HG02588 (cell line): Measurements from ENCODE around the gene PTPRN2.

Source experiments
- ATAC-seq: cut with Tn5 transposase; IDR thresholded peaks from one replicate; pipeline ENCODE4 v1.9.1; 2021; ENCODE audit warnings: mild to moderate bottlenecking, moderate library complexity; ENCODE audit not compliant: unreplicated experiment

Gene PTPRN2

GRCh38 chr7:157890921-157891401 lies 696.7 kb downstream of the PTPRN2 start:
- ATAC-seq = no peak

DNA sequence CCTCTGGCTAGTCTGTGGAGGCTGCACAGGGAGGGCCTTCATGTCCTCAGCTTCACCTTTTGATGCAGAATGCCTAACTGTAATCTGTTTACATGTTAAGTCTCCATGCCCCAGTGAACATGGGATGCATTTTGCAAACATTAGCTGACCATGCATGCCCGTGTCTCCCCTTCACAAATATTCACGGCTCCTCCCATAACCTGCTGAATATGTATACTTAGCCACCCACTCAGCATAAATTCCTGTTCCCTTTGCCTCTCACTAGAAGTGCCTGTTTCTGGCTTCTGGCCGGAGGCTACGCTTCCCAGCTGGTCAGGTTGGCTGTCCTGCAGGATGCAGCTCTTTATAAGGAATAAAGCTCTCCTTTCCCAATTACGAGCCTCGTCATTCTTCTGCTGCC lies 698.1 kb downstream of the PTPRN2 start:
- no peak for ATAC-seq

GRCh38 chr7:157888579-157888978 lies 699.0 kb downstream of the PTPRN2 start:
- ATAC-seq = no peak

- no peak for ATAC-seq
These were observed 700.2 kb downstream of the PTPRN2 start for GRCh38 chr7:157887400-157887799.

DNA sequence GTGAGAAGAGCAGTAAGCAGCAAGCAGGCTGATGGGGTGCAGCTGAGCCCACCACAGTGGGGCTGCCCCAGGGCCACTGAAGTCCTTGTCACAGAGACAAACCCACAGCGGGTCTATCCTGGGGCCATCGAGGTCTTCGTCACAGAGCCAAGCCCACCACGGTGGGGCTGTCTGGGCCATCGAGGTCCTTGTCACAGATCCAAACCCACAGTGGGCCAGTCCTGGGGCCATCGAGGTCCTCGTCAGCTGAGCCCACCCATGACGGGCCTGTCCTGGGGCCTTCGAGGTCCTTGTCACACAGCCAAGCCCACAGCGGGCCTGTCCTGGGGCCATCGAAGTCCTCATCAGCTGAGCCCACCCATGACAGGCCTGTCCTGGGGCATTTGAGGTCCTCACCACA lies 700.9 kb downstream of the PTPRN2 start:
- no peak for ATAC-seq

DNA sequence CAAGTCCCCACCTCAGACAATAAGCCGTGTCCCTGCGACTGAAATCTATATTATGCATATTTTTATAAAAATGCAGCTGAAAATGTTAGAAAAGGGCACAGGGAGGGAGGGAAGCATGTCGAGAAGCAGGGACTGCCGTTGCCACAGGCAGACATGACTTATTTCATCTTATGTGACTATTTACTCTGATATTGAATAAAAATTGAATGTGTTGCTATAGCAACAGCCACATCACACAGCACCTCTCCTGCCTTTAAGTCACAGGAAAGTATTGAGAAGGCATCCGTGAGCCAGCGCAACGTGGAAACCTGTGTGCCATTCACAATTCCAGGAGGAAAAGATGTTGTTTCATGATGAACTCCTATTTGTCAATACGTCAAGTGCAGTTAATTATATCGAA lies 701.4 kb downstream of the PTPRN2 start:
- no peak for ATAC-seq

- no peak for ATAC-seq
These were observed 702.5 kb downstream of the PTPRN2 start for GRCh38 chr7:157885140-157885539.

GRCh38 chr7:157884461-157885062 lies 703.1 kb downstream of the PTPRN2 start:
- ATAC-seq = no peak

GRCh38 chr7:157881048-157881771 lies 706.4 kb downstream of the PTPRN2 start:
- no peak for ATAC-seq

DNA sequence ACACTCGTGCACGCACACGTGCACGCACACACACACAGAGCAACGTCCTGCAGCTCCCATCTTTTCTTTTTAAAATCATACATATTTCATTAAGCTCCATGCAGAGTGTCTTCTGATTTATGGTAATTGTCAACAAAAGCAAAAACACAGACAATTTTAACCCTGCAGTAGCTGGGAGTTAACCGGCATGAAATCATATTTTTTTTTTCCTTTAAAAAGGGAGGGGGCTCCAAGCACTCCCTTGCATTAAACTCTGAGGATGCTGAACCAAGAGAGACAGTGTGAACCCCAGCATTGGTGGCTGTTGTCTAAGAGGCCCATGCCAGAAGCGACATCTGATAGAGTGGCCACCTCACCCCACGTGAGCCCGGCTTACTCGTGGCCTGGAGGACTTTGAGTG lies 708.2 kb downstream of the PTPRN2 start:
- ATAC-seq = no peak

DNA sequence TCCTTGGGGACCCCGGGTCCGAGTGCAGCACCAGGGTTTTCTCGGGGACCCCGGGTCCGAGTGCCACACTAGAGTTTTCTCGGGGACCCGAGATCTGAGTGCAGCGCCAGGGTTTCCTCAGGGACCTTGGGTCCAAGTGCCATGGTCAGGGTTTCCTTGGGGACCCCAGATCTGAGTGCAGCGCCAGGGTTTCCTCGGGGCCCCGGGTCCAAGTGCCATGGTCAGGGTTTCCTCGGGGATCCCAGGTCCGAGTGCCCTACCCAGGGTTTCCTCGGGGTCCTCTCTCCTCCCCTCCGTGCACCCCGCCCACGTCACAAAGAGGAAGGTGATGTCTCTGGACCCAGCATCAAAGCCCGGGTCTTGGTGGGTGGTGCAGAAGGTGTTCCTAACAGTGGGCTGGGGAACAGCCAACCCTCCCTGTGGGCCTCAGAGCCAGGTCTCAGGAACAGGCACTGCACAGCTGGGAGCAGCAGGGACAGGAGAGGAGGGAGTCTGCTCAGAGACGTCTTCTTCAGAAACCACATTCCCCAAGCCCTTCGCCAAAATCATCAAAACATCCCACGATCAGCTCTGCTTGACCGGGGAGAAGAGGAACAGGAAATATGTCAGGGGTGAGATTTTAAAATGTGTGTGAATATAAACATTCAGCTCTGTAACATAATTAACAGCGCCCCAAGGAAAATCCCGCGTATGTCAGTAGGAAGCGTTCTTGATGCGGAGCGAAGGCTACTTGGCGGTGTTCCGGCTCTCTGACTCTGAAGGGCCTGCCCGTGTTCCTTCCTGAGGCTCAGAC lies 710.1 kb downstream of the PTPRN2 start:
- no peak for ATAC-seq

- ATAC-seq = no peak
These were observed 710.9 kb downstream of the PTPRN2 start for GRCh38 chr7:157876469-157877285.

GRCh38 chr7:157875230-157876179 lies 712.1 kb downstream of the PTPRN2 start:
- no peak for ATAC-seq

DNA sequence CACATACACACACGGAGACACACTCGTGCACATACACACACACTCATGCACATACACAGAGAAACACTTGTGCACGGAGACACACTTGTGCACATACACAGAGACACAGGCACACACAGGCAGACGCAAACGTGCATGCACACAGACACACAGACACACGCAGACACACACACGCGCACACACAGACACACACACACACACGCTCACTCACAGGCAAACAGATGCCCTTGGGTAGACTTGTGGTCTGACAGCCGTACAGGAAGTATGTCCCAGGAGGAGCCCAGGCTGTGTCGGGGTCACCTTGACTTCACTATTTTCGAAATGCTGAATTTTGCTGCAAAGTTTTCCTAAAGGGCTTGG lies 712.8 kb downstream of the PTPRN2 start:
- ATAC-seq = no peak

GRCh38 chr7:157874208-157874816 lies 713.3 kb downstream of the PTPRN2 start:
- ATAC-seq = no peak

GRCh38 chr7:157873664-157874063 lies 714.0 kb downstream of the PTPRN2 start:
- ATAC-seq = no peak

DNA sequence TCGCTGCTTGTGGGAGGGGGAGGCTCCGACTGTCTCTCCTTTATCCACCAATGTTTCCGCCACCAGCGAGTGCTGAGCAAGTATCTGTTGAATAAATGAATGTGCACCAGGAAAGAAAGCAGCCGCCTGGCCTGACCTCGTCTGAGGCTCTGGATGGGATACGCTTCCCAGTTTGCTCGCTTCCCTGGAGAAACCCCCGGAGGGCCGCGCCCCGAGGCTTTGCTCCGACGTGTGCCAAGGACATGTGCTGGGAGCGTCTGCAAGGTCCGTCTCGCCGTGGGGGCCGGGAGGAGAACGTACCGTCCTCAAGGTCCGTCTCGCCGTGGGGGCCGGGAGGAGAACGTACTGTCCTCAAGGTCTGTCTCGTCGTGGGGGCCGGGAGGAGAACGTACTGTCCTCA lies 714.4 kb downstream of the PTPRN2 start:
- no peak for ATAC-seq

GRCh38 chr7:157872447-157872846 lies 715.2 kb downstream of the PTPRN2 start:
- ATAC-seq = no peak

GRCh38 chr7:157871681-157872080 lies 715.9 kb downstream of the PTPRN2 start:
- no peak for ATAC-seq
